ENCODE results near the gene RGS3. TPM values are rescaled to one million over a fixed set of nuclear protein-coding genes. Genes with fewer than 3 reads are reported as not detected.

Gene RGS3
- total RNA-seq, 1 donor: 77.4 TPM

GRCh38 chr9:113591899-113592625 lies 128.5 kb downstream of the RGS3 start:
- Histone ChIP-seq H3K27me3 (ENCODE audit: insufficient read depth, low read length) (no peaks in the 10 kb centered on the region), H3K4me2 (ENCODE audit: insufficient read depth, low read length) (no peak overlapping the region), H3K4me3 (ENCODE audit: insufficient read depth, low read length) (no peak overlapping the region), H3K79me2 (ENCODE audit: insufficient read depth, low read length) (peaks cover 34% of the 10 kb centered on the region), H4K20me1 (ENCODE audit: insufficient read depth, low read length) (peaks cover 32% of the 10 kb centered on the region), H3K27ac (ENCODE audit: low read depth, low read length) (no peak overlapping the region), H3K9me3 (ENCODE audit: low read depth, low read length) (no peaks in the 10 kb centered on the region), H2AFZ (ENCODE audit: low read length) (no peak overlapping the region), H3K36me3 (ENCODE audit: insufficient read depth, low read length) (peaks cover 17% of the 10 kb centered on the region), H3K4me1 (ENCODE audit: insufficient read depth, low read length) (peaks cover 28% of the 10 kb centered on the region)
- peak; percentile 45 for DNase-seq (ENCODE audit: insufficient read length, low spot score, missing footprints)
- no peak for TF ChIP-seq CTCF (IDR thresholded peaks at IDR 0.05; ENCODE audit: extremely low read depth, low read depth, low read length)

- Histone ChIP-seq H3K27me3 (ENCODE audit: insufficient read depth, low read length) (no peaks in the 10 kb centered on the region), H3K4me3 (ENCODE audit: insufficient read depth, low read length) (peak overlapping the region; percentile 94), H3K27ac (ENCODE audit: low read depth, low read length) (peak overlapping the region; percentile 66), H4K20me1 (ENCODE audit: insufficient read depth, low read length) (peaks cover 40% of the 10 kb centered on the region), H3K79me2 (ENCODE audit: insufficient read depth, low read length) (peaks cover 44% of the 10 kb centered on the region), H2AFZ (ENCODE audit: low read length) (no peak overlapping the region), H3K4me2 (ENCODE audit: insufficient read depth, low read length) (peak overlapping the region; percentile 88), H3K9me3 (ENCODE audit: low read depth, low read length) (no peaks in the 10 kb centered on the region), H3K36me3 (ENCODE audit: insufficient read depth, low read length) (peaks cover 27% of the 10 kb centered on the region), H3K4me1 (ENCODE audit: insufficient read depth, low read length) (peaks cover 37% of the 10 kb centered on the region)
- DNase-seq (ENCODE audit: insufficient read length, low spot score, missing footprints): peak; percentile 62
- TF ChIP-seq CTCF (IDR thresholded peaks at IDR 0.05; ENCODE audit: extremely low read depth, low read depth, low read length): no peak
These were observed 129.5 kb downstream of the RGS3 start for GRCh38 chr9:113592876-113593575.

- DNase-seq (ENCODE audit: insufficient read length, low spot score, missing footprints): peak; percentile 98
- Histone ChIP-seq H3K36me3 (ENCODE audit: insufficient read depth, low read length) (peaks cover 27% of the 10 kb centered on the region), H3K9me3 (ENCODE audit: low read depth, low read length) (no peaks in the 10 kb centered on the region)
These were observed 130.3 kb downstream of the RGS3 start for GRCh38 chr9:113593682-113594281.

More at GRCh38 chr9:113593682-113594281, 130.3 kb downstream of the RGS3 start:
- H3K27me3 ChIP-seq (ENCODE audit: insufficient read depth, low read length): no peaks in the 10 kb centered on the region
- peaks cover 45% of the 10 kb centered on the region for H3K4me1 ChIP-seq (ENCODE audit: insufficient read depth, low read length)
- peak overlapping the region; percentile 88 for H3K4me2 ChIP-seq (ENCODE audit: insufficient read depth, low read length)
- H3K4me3 ChIP-seq (ENCODE audit: insufficient read depth, low read length): peak overlapping the region; percentile 94
- H4K20me1 ChIP-seq (ENCODE audit: insufficient read depth, low read length): peaks cover 47% of the 10 kb centered on the region
- H3K79me2 ChIP-seq (ENCODE audit: insufficient read depth, low read length): peaks cover 48% of the 10 kb centered on the region
- no peak overlapping the region for H2AFZ ChIP-seq (ENCODE audit: low read length)
- peak overlapping the region; percentile 89 for H3K27ac ChIP-seq (ENCODE audit: low read depth, low read length)
- no peak for TF ChIP-seq CTCF (IDR thresholded peaks at IDR 0.05; ENCODE audit: extremely low read depth, low read depth, low read length)

All from osteoblast (primary cell).